NT2/D1 (cell line): ENCODE data around the gene RPS6KA2.

Experiments used
- YY1 ChIP-seq: IDR thresholded peaks from 2 replicates; pipeline ENCODE4 v1.6.1; 2011; ENCODE audit not compliant: insufficient read length, insufficient read depth
- ZNF274 ChIP-seq: IDR thresholded peaks from 2 replicates; pipeline ENCODE4 v1.6.1; 2011; ENCODE audit warnings: mild to moderate bottlenecking, low read depth, low read length

GRCh38 chr6:166650047-166650446 lies 23.0 kb upstream of the RPS6KA2 start:
- TF ChIP-seq YY1 (no peak), ZNF274 (no peak)
